HG03097 (cell line): ENCODE measurements around the gene HSD17B3.
"Not testable (repeated sequence)": the region's sequence is repeated elsewhere in the genome, so short reads cannot be mapped to it uniquely, and the experiment has no call there.

Source experiments
- ATAC-seq: cut with Tn5 transposase; IDR thresholded peaks from one replicate; pipeline ENCODE4 v1.9.1; 2021; ENCODE audit not compliant: unreplicated experiment, low FRiP score

HSD17B3 gene

GRCh38 chr9:96302021-96302420 is at the start of gene HSD17B3:
Gene HSD17B3 (minus strand): TSS chr9:96302176. CDS start chr9:96302104, 72 bp downstream.
- no peak for ATAC-seq

- no peak for ATAC-seq
These were observed 48.9 kb upstream of the HSD17B3 start for GRCh38 chr9:96350866-96351265.

GRCh38 chr9:96348261-96348660 is 46.3 kb upstream of the HSD17B3 start:
- no peak for ATAC-seq

- no peak for ATAC-seq
These were observed 43.6 kb upstream of the HSD17B3 start for GRCh38 chr9:96345551-96345950.

GRCh38 chr9:96344458-96345180 is 42.6 kb upstream of the HSD17B3 start:
- no peak for ATAC-seq

GRCh38 chr9:96343515-96344360 is 41.8 kb upstream of the HSD17B3 start:
- ATAC-seq = no peak

GRCh38 chr9:96342571-96343245 is 40.7 kb upstream of the HSD17B3 start:
- ATAC-seq = no peak

GRCh38 chr9:96340707-96341106 is 38.7 kb upstream of the HSD17B3 start:
- no peak for ATAC-seq

- ATAC-seq = no peak
These were observed 36.3 kb upstream of the HSD17B3 start for GRCh38 chr9:96338299-96338698.

- ATAC-seq = no peak
These were observed 32.0 kb upstream of the HSD17B3 start for GRCh38 chr9:96333958-96334357.

GRCh38 chr9:96331236-96331947 is 29.4 kb upstream of the HSD17B3 start:
- ATAC-seq = no peak

GRCh38 chr9:96327694-96328352 is 25.8 kb upstream of the HSD17B3 start:
- ATAC-seq = no peak

- no peak for ATAC-seq
These were observed 21.2 kb upstream of the HSD17B3 start for GRCh38 chr9:96323169-96323568.

GRCh38 chr9:96322736-96323135 is 20.8 kb upstream of the HSD17B3 start:
- not testable (repeated sequence) for ATAC-seq

GRCh38 chr9:96322210-96322609 is 20.2 kb upstream of the HSD17B3 start:
- not testable (repeated sequence) for ATAC-seq

- ATAC-seq = no peak
These were observed 19.5 kb upstream of the HSD17B3 start for GRCh38 chr9:96321515-96321914.

- no peak for ATAC-seq
These were observed 18.8 kb upstream of the HSD17B3 start for GRCh38 chr9:96320749-96321280.

GRCh38 chr9:96318921-96319565 is 17.1 kb upstream of the HSD17B3 start:
- ATAC-seq = no peak

- no peak for ATAC-seq
These were observed 15.5 kb upstream of the HSD17B3 start for GRCh38 chr9:96317335-96317980.
